Sigmoid colon (tissue), 4 donors: Measurements from ENCODE around the gene POPDC2.

ENCODE experiments used
- POLR2AphosphoS5 ChIP-seq, 4 donors: sonication (generic); formaldehyde crosslinking; IDR thresholded peaks; one replicate each; pipeline ENCODE4 v1.6.1; 2017; ENCODE audit warnings: antibody characterized with exemption in 4 of 4
- TF ChIP-seq, protein P1 (sequence below), 4 experiments: fragments of 450-650 bp in 3 of 4; fragments of 200-600 bp in 1 of 4; IDR thresholded peaks; one replicate each; pipeline ENCODE4 v1.5.1; 2016 to 2019; ENCODE audit warnings: antibody characterized with exemption in 4 of 4, mild to moderate bottlenecking in 3 of 4, moderate library complexity in 2 of 4

DNA sequence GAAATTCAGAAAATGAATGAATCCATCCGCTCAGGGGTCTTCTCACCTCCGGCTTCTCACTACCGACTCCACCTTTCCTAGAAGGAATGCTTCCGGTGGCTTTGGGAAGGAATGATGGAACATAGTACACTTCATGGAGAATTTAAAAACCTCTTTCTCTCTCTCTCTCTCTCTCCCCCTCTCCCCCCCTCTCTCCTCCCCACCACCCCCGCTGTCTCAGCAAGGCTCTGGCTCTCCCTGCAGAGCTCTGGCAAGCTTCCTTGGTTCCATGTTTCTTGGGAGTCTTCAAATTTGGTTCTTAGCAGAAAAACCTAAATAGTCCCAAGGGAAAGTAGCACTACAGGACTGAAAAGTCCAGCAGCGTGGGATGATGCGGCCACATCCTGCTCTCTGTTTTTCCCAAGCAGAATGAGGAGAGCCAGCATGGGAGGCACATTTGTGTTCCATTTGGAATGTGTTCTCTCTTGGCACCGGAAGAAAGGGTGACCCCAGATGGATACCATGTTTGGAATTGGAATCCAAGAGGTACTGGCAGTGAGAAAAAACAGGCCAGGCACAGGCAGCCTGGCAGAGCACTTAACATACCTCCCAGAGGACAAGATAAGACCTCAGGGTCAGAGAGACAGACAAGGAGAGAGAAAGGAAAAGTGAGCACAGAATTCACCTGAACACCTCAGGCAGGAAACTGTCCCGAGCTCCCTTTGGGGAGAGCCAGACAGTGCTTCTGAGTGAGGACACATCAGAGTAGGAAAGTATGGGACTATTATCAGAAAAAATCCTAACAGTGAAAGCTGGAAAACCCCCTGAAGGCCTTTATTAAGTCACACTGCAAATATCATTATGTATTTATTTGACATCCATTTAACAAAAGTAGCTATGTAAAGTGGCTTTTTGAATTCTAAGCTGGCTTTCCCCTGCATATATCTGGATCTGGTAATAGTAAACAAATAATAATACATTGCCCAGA is at the start of gene POPDC2:
- TF ChIP-seq POLR2AphosphoS5 (IDR thresholded peaks at IDR 0.05) = peak; percentile 72 to 95 (median 86)
- TF ChIP-seq, protein P1, sequence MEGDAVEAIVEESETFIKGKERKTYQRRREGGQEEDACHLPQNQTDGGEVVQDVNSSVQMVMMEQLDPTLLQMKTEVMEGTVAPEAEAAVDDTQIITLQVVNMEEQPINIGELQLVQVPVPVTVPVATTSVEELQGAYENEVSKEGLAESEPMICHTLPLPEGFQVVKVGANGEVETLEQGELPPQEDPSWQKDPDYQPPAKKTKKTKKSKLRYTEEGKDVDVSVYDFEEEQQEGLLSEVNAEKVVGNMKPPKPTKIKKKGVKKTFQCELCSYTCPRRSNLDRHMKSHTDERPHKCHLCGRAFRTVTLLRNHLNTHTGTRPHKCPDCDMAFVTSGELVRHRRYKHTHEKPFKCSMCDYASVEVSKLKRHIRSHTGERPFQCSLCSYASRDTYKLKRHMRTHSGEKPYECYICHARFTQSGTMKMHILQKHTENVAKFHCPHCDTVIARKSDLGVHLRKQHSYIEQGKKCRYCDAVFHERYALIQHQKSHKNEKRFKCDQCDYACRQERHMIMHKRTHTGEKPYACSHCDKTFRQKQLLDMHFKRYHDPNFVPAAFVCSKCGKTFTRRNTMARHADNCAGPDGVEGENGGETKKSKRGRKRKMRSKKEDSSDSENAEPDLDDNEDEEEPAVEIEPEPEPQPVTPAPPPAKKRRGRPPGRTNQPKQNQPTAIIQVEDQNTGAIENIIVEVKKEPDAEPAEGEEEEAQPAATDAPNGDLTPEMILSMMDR (IDR thresholded peaks at IDR 0.05) = no peak
